ENCODE measurements around the gene LOXL3.

Gene LOXL3

GRCh38 chr2:74527741-74528140 is 26.0 kb downstream of the LOXL3 start:
- no peak for DNase-seq (ENCODE audit: low spot score)
- Histone ChIP-seq H3K4me3 (no peak overlapping the region), H3K27ac (no peak overlapping the region)
- no peak for TF ChIP-seq CTCF (IDR thresholded peaks at IDR 0.05)

DNA sequence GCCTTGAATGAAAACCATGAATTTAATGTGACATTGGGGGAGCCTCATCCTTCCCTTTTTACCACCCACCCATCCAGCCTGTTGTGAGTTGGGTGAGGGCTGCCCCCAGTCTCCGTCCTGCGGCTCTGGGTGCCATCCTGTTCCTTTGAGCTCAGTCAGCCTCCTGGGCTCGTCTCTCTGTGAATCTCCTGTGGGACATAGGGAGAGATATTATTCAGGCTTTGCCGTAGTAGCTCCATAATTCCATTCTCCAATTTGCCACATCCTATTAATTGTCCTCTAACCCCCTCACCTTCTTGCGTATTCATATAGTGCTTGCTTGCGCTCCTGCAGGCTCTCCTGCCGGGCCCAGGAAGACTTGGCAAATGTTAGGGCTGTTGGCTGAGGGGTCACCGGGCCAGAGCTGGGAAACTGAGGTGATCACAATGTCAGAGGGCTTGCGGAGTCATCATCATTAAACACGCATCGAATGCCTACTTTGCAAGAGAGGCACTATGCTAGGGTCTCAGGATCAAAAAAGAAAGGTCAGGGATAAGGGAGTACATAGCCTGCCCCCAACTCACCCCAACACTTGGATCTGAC is 27.0 kb downstream of the LOXL3 start:
- TF ChIP-seq CTCF (IDR thresholded peaks at IDR 0.05) = no peak
- Histone ChIP-seq H3K4me3 (no peak overlapping the region), H3K27ac (no peak overlapping the region)
- no peak for DNase-seq (ENCODE audit: low spot score)

DNA sequence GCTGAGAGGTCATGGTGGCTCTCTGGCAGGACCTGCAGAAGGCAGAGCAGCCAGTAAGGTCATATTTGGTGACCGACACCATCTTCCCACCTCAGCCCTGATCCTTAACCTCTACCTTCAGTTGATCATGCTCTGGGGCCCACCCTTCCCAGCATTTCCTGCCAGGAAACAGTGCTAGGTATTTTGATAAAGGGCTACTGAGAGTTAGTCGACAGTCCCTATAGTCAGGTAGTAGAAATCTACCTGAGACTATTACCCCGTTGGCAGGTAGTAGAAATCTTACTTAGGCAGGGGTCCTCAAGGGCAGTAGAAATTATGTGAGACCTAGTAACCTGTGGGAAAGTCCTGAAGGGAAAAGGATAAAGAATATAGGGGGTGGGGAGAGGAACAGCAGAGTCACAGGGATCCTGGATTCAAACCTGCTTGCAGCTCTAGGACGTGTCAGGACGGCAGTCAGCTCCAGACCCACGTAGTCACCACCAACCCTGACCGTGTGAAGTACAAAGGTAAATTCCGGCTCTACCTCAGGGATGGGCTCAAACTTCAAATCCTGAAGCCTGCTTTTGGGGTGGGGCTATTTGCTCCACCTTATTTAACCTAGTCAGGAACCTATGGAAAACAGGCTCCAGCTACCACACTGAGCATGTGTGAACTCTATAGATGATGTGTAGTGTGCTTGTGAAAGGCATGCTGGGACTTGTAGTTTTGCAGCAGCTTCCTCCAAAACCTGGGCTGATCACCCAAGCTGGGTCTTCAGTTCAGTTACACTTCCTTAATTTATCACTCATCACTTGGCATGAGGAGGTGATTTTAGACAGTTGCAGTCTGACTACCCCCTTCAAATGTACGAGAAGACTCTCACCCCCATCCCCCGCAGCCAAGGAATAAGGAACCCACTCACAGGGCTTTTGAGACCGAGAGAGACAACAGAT is 27.8 kb downstream of the LOXL3 start, which contains the start of gene DQX1:
TSS of gene DQX1 (minus strand) at position 515 of the 932 bp plus-strand sequence. CDS start at position 13, 502 bp downstream.
- Histone ChIP-seq H3K4me3 (no peak within 1 kb of the TSS), H3K27ac (no peak within 1 kb of the TSS)
- TF ChIP-seq CTCF (IDR thresholded peaks at IDR 0.05) = no peak
- DNase-seq (ENCODE audit: low spot score) = no peak

DNA sequence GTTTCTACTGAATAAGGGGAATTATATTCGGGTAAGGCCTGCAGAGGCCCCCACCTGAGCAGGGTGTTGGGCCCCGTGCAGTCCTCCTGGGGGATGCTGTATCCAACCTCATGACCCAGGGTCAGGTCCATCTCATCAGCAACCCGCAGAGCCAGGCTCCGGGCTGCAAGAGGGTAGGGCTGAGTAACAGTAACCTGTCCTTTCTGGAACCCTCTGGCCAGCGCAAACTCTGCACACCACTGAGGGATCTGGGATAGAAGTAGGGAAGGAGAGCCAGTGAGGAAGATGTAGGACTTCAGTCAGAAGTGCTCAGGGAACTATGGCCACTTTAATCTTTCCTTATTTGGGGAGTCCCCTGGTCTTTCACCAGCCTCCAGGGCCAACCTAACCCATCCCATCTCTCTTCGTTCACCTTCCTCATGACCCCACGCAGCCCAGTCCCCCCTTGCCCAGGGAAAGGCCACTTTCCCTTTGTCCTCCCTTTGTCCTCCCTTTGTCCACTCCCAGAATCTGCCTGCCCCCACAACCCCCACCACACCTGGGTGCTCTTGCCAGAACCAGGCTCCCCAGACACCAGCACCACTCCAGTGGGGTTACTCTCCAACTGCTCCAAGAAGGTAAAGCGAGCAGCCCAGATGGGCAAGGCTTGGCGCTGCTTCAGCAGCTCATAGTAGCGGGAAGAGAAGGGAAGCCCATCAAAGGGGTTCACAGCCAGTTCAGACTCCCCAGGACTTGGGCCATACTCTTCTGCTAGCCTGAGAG is 28.6 kb downstream of the LOXL3 start:
- Histone ChIP-seq H3K27ac (no peak overlapping the region), H3K4me3 (no peak overlapping the region)
- no peak for TF ChIP-seq CTCF (IDR thresholded peaks at IDR 0.05)
- DNase-seq (ENCODE audit: low spot score) = no peak

DNA sequence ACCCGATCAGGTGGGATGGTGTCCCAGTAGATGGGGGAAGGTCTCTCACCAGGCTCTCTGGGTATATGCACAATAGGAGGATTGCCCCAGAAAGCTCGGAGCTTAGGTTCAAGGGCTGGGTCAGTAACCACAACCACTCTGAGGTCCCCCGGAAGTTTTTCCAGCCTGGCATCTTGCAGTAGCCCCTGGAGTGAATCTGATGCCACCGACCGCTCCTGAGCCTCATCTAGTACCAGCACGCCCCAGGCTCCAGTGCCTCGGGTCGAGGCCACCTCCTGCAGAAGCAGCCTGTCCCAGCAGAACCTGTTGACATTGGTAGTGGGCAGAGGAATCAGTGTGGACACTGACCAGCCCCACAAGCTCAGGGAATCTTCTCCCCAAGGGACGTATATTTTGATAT is 29.7 kb downstream of the LOXL3 start:
- no peak for DNase-seq (ENCODE audit: low spot score)
- Histone ChIP-seq H3K4me3 (no peak overlapping the region), H3K27ac (no peak overlapping the region)
- no peak for TF ChIP-seq CTCF (IDR thresholded peaks at IDR 0.05)

DNA sequence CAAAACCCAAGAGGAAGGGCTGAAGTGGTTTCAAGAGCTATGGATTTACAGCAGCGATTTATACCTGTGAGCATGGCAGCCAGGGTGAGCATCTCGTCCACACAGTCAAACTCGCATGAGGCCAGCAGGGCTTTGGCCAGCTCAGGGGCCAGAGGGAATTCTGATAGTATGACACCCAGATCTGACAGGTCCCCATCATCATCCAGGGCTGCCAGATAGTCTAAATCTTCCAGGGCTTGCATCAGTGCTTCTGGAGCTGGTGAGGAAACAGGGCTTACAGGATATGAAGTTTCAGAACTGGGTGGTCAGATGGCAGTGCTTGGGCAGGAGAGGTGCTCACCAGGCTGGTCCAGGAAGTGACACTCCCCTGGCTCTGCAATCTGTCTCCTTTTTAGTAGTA is 31.2 kb downstream of the LOXL3 start:
- TF ChIP-seq CTCF (IDR thresholded peaks at IDR 0.05) = no peak

More for the DNA sequence above, 31.2 kb downstream of the LOXL3 start:
- no peak overlapping the region for H3K4me3 ChIP-seq
- no peak overlapping the region for H3K27ac ChIP-seq
- DNase-seq (ENCODE audit: low spot score) = no peak
